Liver (tissue), 9 donors: ENCODE data around the gene PEX3. TPM values are rescaled to one million over a fixed set of nuclear protein-coding genes. Genes with fewer than 3 reads are reported as not detected.

ENCODE experiments used
- DNase-seq: peaks from one replicate; pipeline ENCODE4 v3.0.0-alpha.2; 2017; ENCODE audit warnings: low spot score
- H3K27ac ChIP-seq, 2 donors: one replicate each; pipeline ENCODE4 v1.7.0; 2013; ENCODE audit warnings: inconsistent platforms in 2 of 2, low read length in 2 of 2, control low read depth in 1 of 2, low read depth in 1 of 2, mild to moderate bottlenecking in 1 of 2
- H3K27me3 ChIP-seq, 4 donors: one replicate each; pipeline versions ENCODE4 v1.6.1 to v1.7.0; 2013; ENCODE audit warnings: low read length in 3 of 4, inconsistent platforms in 1 of 4, mild to moderate bottlenecking in 1 of 4, moderate library complexity in 1 of 4; ENCODE audit not compliant: control insufficient read depth in 4 of 4, insufficient read depth in 4 of 4
- H3K36me3 ChIP-seq, 4 donors: one replicate each; pipeline versions ENCODE4 v1.6.1 to v1.7.0; 2013; ENCODE audit warnings: low read length in 3 of 4, mild to moderate bottlenecking in 3 of 4, low read depth in 1 of 4, moderate library complexity in 1 of 4; ENCODE audit not compliant: control insufficient read depth in 4 of 4, insufficient read depth in 3 of 4
- H3K4me1 ChIP-seq, 4 donors: one replicate each; pipeline versions ENCODE4 v1.6.1 to v1.7.0; 2013; ENCODE audit warnings: low read length in 3 of 4, mild to moderate bottlenecking in 3 of 4, moderate library complexity in 1 of 4; ENCODE audit not compliant: control insufficient read depth in 4 of 4, insufficient read depth in 4 of 4
- H3K4me3 ChIP-seq, 3 donors: one replicate each; pipeline versions ENCODE4 v1.6.1 to v1.7.0; 2013; ENCODE audit warnings: low read length in 3 of 3, control low read depth in 1 of 3, low read depth in 1 of 3, mild to moderate bottlenecking in 1 of 3
- H3K9ac ChIP-seq, 2 donors: one replicate each; pipeline ENCODE4 v1.7.0; 2013; ENCODE audit warnings: low read length in 2 of 2, mild to moderate bottlenecking in 2 of 2, moderate library complexity in 2 of 2, control low read depth in 1 of 2, low read depth in 1 of 2
- H3K9me3 ChIP-seq, 4 donors: one replicate each; pipeline versions ENCODE4 v1.6.1 to v1.7.0; 2013; ENCODE audit warnings: low read length in 3 of 4; ENCODE audit not compliant: control insufficient read depth in 4 of 4
- ATF3 ChIP-seq: IDR thresholded peaks from 2 replicates; pipeline ENCODE4 v1.6.1; 2016; ENCODE audit warnings: antibody characterized with exemption
- CTCF ChIP-seq: fragments of 150-350 bp; IDR thresholded peaks from 2 replicates; pipeline ENCODE4 v1.5.1; 2017; ENCODE audit warnings: improper control_type of control experiment, low read depth, low read length; ENCODE audit not compliant: missing input control
- EGR1 ChIP-seq, 2 donors: IDR thresholded peaks; 2 replicates each; pipeline ENCODE4 v1.6.1; 2016 to 2018; ENCODE audit warnings: antibody characterized with exemption in 2 of 2, low read depth in 2 of 2
- FOXA1 ChIP-seq: IDR thresholded peaks from 2 replicates; pipeline ENCODE4 v1.6.1; 2016; ENCODE audit warnings: antibody characterized with exemption
- FOXA2 ChIP-seq: IDR thresholded peaks from 2 replicates; pipeline ENCODE4 v1.6.1; 2016; ENCODE audit warnings: antibody characterized with exemption
- GABPA ChIP-seq, 2 donors: IDR thresholded peaks in 1 of 2; conservative IDR thresholded peaks in 1 of 2; 2 replicates each; pipeline ENCODE4 v1.6.1; 2016; ENCODE audit warnings: antibody characterized with exemption in 2 of 2, mild to moderate bottlenecking in 1 of 2, moderate library complexity in 1 of 2
- HNF4A ChIP-seq, 2 donors: conservative IDR thresholded peaks; 2 replicates each; pipeline ENCODE4 v1.6.1; 2016; ENCODE audit warnings: antibody characterized with exemption in 2 of 2, mild to moderate bottlenecking in 2 of 2
- HNF4G ChIP-seq: IDR thresholded peaks from 2 replicates; pipeline ENCODE4 v1.6.1; 2016; ENCODE audit warnings: antibody characterized with exemption
- JUND ChIP-seq, 2 donors: IDR thresholded peaks; 2 replicates each; pipeline ENCODE4 v1.6.1; 2016; ENCODE audit warnings: antibody characterized with exemption in 2 of 2
- MAX ChIP-seq: IDR thresholded peaks from 2 replicates; pipeline ENCODE4 v1.6.1; 2016; ENCODE audit warnings: antibody characterized with exemption
- NR2F2 ChIP-seq: IDR thresholded peaks from 2 replicates; pipeline ENCODE4 v1.6.1; 2016; ENCODE audit warnings: antibody characterized with exemption
- RAD21 ChIP-seq, 2 donors: IDR thresholded peaks; 2 replicates each; pipeline ENCODE4 v1.6.1; 2016; ENCODE audit warnings: antibody characterized with exemption in 2 of 2, mild to moderate bottlenecking in 2 of 2
- REST ChIP-seq: IDR thresholded peaks from 2 replicates; pipeline ENCODE4 v1.6.1; 2016; ENCODE audit warnings: antibody characterized with exemption, mild to moderate bottlenecking
- RXRA ChIP-seq, 2 donors: IDR thresholded peaks; 2 replicates each; pipeline ENCODE4 v1.6.1; 2017 to 2018; ENCODE audit warnings: antibody characterized with exemption in 2 of 2, mild to moderate bottlenecking in 1 of 2
- SP1 ChIP-seq: IDR thresholded peaks from 2 replicates; pipeline ENCODE4 v1.6.1; 2018; ENCODE audit warnings: antibody characterized with exemption, mild to moderate bottlenecking
- TAF1 ChIP-seq: conservative IDR thresholded peaks from 2 replicates; pipeline ENCODE4 v1.6.1; 2016; ENCODE audit warnings: antibody characterized with exemption, mild to moderate bottlenecking
- YY1 ChIP-seq: IDR thresholded peaks from 2 replicates; pipeline ENCODE4 v1.6.1; 2016; ENCODE audit warnings: antibody characterized with exemption, mild to moderate bottlenecking
- ZBTB33 ChIP-seq: IDR thresholded peaks from 2 replicates; pipeline ENCODE4 v1.6.1; 2016; ENCODE audit warnings: antibody characterized with exemption
- WGBS: extraction: QIAGEN DNeasy Blood & Tissue Kit; methylation state at CpG from one replicate; pipeline ENCODE4 v1.1.7; 2013; 5-methylcytosine and 5-hydroxymethylcytosine counted together
- polyA plus RNA-seq, 2 donors: library from polyadenylated mRNA; stranded (reverse) in 1 of 2; unstranded in 1 of 2; fragments of 200-250 nt in 1 of 2; fragments of >200 nt in 1 of 2; fragmentation: Nextera tagmentation in 1 of 2; extraction: Ambion mirVana in 1 of 2; gene quantifications; one replicate each; pipeline versions ENCODE4 v1.2.1 to v1.2.3, GENCODE V29; 2013 to 2015
- total RNA-seq, 2 donors: library from RNA; depleted of rRNA; stranded (reverse); fragments of >200 nt; gene quantifications; one replicate each; pipeline ENCODE4 v1.2.3, GENCODE V29; 2014
- donor health status: healthy.
- donor health status: healthy.
- donor health status: healthy.
- donor health status: healthy.
- donor health status: healthy.

PEX3 gene
- total and polyA plus RNA-seq, 4 donors, result 12.7 to 27.2 (median 15.2) TPM

GRCh38 chr6:143522039-143522600, 71.5 kb downstream of the PEX3 start:
- no peak overlapping the region for H3K9ac ChIP-seq
- no peaks in the 10 kb centered on the region for H3K36me3 ChIP-seq
- WGBS, result 85% methylated on average over 8 of the region's 8 CpGs
- no peak for DNase-seq
- H3K4me3 ChIP-seq, result no peak overlapping the region
- no peak overlapping the region for H3K27ac ChIP-seq
- H3K27me3 ChIP-seq, result no peaks in the 10 kb centered on the region
- no peaks in the 10 kb centered on the region for H3K4me1 ChIP-seq
- TF ChIP-seq ZBTB33, result no peak
- no peak for TF ChIP-seq RXRA (IDR thresholded peaks at IDR 0.05)
- TF ChIP-seq RAD21 (IDR thresholded peaks at IDR 0.05), result no peak
- no peak for TF ChIP-seq REST
- no peak for TF ChIP-seq FOXA1
- TF ChIP-seq TAF1, result no peak
- no peak for TF ChIP-seq GABPA (IDR thresholded peaks at IDR 0.05 in 1 of 2, conservative IDR thresholded peaks at IDR 0.05 in 1 of 2)
- no peak for TF ChIP-seq JUND (IDR thresholded peaks at IDR 0.05)
- TF ChIP-seq YY1, result no peak
- TF ChIP-seq FOXA2, result no peak
- no peak for TF ChIP-seq SP1
- no peak for TF ChIP-seq ATF3
- TF ChIP-seq EGR1 (IDR thresholded peaks at IDR 0.05; ENCODE audit: low read depth in 2 of 2), result no peak
- TF ChIP-seq MAX, result no peak
- TF ChIP-seq CTCF, result no peak
- TF ChIP-seq HNF4A (conservative IDR thresholded peaks at IDR 0.05), result no peak
- TF ChIP-seq HNF4G, result no peak
- TF ChIP-seq NR2F2, result no peak
- H3K9me3 ChIP-seq, result no peaks in the 10 kb centered on the region
